ENCODE measurements around the gene USP17L18.
"Not testable (repeated sequence)": the region's sequence is repeated elsewhere in the genome, so short reads cannot be mapped to it uniquely, and the experiment has no call there.

USP17L18 gene

GRCh38 chr4:9247953-9248680 is at the start of gene USP17L18:
USP17L18 (plus strand) TSS chr4:9248630; CDS start chr4:9248630, 0 bp downstream.
- DNase-seq, result not testable (repeated sequence)

GRCh38 chr4:9210357-9210756 is 38.1 kb upstream of the USP17L18 start, which contains the start of gene USP17L10:
USP17L10 (plus strand) TSS chr4:9210657; CDS start chr4:9210657, 0 bp downstream.
- not testable (repeated sequence) for DNase-seq

- DNase-seq, result not testable (repeated sequence)
Observed at GRCh38 chr4:9214701-9215100, 33.7 kb upstream of the USP17L18 start.

- not testable (repeated sequence) for DNase-seq
Observed at GRCh38 chr4:9215105-9215504, 33.3 kb upstream of the USP17L18 start, which contains the start of gene USP17L11. USP17L11 (plus strand) TSS chr4:9215405; CDS start chr4:9215405, 0 bp downstream.

GRCh38 chr4:9219852-9220251 is 28.6 kb upstream of the USP17L18 start, which contains the start of gene USP17L12:
USP17L12 (plus strand) TSS chr4:9220152; CDS start chr4:9220152, 0 bp downstream.
- DNase-seq, result not testable (repeated sequence)

GRCh38 chr4:9224596-9224995 is 23.8 kb upstream of the USP17L18 start, which contains the start of gene USP17L13:
USP17L13 (plus strand) TSS chr4:9224896; CDS start chr4:9224896, 0 bp downstream.
- DNase-seq, result not testable (repeated sequence)

- DNase-seq, result not testable (repeated sequence)
Observed at GRCh38 chr4:9230249-9230648, 18.2 kb upstream of the USP17L18 start.

- DNase-seq, result not testable (repeated sequence)
Observed at GRCh38 chr4:9234085-9234484, 14.3 kb upstream of the USP17L18 start, which contains the start of gene USP17L15. USP17L15 (plus strand) TSS chr4:9234385; CDS start chr4:9234385, 0 bp downstream.

- DNase-seq, result not testable (repeated sequence)
Observed at GRCh38 chr4:9238461-9238860, 10.0 kb upstream of the USP17L18 start.

- not testable (repeated sequence) for DNase-seq
Observed at GRCh38 chr4:9243579-9243978, 4.9 kb upstream of the USP17L18 start, which contains the start of gene USP17L17. USP17L17 (plus strand) TSS chr4:9243879; CDS start chr4:9243879, 0 bp downstream.

- not testable (repeated sequence) for DNase-seq
Observed at GRCh38 chr4:9253078-9253477, 4.6 kb downstream of the USP17L18 start, which contains the start of gene USP17L19. USP17L19 (plus strand) TSS chr4:9253378; CDS start chr4:9253378, 0 bp downstream.

GRCh38 chr4:9257824-9258223 is 9.4 kb downstream of the USP17L18 start, which contains the start of gene USP17L20:
USP17L20 (plus strand) TSS chr4:9258124; CDS start chr4:9258124, 0 bp downstream.
- DNase-seq, result not testable (repeated sequence)

- DNase-seq, result not testable (repeated sequence)
Observed at GRCh38 chr4:9262572-9262971, 14.1 kb downstream of the USP17L18 start, which contains the start of gene USP17L21. USP17L21 (plus strand) TSS chr4:9262872; CDS start chr4:9262872, 0 bp downstream.

- DNase-seq, result not testable (repeated sequence)
Observed at GRCh38 chr4:9267319-9267718, 18.9 kb downstream of the USP17L18 start, which contains the start of gene USP17L22. USP17L22 (plus strand) TSS chr4:9267619; CDS start chr4:9267619, 0 bp downstream.

GRCh38 chr4:9271719-9272118 is 23.3 kb downstream of the USP17L18 start:
- not testable (repeated sequence) for DNase-seq

All from stimulated activated naive CD4-positive, alpha-beta T cell treated with Interleukin-2 at 50 U/mL for 16 hours (primary cell).